HG03521 (cell line): Measurements from ENCODE around the gene ASXL3.

Source experiments
- ATAC-seq: cut with Tn5 transposase; IDR thresholded peaks from one replicate; pipeline ENCODE4 v1.9.1; 2021; ENCODE audit warnings: mild to moderate bottlenecking, moderate library complexity; ENCODE audit not compliant: unreplicated experiment

The ASXL3 gene

DNA sequence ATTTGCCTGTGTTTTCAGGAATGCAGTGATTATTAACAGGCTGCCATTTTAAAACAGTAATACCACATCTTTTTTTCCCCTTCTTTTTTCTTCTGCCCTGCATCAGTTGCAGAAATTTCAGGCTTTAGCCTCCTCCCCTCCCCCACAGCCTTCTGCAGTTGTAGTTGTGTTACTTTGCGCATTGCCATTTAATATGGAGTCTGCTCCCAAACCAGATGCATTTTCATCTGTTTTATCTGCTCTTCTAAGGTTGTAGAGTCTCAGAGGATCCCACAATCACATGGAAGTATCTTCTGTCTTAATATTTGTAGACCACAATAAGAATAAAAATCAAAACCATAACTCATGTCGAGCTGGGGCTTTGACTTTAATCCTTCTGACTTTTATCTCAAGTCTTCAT, 3.8 kb downstream of the ASXL3 start:
- ATAC-seq, result no peak

DNA sequence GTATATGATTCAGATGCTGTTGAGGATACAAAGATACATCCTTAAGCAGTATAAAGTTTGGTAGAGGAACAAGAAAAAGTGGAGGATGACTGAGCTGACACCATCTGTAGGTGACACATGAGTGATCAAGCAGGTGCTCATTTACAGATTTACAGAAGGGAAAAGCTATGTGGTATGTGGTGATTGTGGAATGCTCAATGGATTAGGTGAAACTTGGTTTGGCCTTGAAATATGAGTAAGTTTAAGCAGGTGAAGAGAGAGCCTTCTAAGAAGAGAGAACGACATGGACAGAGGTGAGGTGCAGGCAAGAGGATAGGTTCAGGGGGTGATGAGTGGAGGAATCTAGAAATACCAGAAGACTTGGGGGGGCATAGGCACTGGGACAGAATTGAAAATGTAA, 5.9 kb downstream of the ASXL3 start:
- no peak for ATAC-seq

DNA sequence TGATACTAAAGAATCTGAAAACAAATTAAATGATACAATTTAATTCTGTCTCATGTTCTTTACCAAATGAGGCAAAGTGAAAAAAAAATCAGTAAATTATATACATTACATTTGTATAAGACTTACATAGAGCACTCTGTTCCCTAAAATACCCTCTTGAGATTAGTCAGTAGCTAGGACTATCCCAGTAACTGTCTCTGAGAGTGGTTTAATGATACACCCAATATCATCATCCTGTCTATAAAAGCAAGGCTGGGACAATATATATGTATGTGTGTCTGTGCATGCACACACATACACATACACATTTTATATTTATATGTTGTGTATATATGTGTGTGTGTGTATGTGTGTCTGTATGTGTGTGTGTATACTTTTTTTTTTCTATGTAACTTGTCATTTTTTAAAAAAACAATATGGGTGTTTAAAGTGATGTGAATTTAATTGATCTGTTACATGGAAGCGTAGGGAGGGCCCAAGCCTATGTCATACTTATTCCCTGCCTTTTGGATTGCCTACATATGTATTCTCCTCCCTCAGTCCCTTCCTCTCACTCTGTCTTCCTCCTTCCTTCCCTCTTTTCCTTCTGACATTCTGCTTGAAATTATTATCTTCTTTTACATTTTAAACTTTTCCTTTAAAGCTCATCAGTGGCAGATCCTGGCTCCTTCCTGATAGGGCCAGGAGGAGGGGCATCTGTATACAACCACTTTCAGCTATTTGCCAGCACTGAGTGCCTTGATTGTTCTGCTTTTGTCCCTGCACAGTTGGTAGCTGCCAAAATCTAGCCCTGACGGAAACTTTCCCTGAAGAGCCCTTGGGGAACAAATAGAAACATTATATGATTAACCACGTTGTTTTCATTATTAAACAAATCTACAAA, 6.8 kb downstream of the ASXL3 start:
- ATAC-seq, result no peak

DNA sequence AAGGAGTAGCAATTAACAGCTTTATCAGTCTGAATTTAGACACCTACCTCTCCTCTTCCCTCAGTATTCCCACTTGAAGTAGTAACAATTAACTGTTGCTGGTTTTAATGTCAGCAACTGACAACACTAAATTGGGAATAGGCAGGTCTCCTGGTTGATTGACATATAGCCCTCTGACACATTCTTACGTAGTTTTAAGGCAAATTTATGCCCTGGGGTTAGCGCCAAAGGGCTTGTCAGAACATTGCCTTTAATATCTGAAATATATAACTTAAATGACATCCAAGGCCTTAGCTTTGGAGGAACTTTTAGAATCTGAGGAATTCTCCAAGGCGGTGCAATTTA, 7.4 kb downstream of the ASXL3 start:
- no peak for ATAC-seq

DNA sequence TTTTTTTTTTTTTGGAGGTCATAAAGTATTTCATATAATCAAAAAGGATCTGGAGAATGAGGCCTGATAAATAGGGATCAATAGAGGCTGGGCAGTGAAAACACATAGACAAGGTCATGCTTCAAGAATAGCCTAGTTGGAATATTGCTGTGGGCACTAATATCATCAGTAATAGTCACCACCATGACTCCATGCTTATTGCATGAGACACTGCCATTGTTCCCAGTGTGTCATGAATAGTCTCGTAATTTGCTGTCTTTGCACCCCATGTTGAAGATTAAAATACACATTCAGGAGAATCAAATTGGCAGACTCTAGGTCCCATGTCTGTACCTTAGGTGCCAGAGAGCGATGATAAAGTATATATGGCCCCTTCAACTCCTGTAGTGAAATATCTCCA, 10.3 kb downstream of the ASXL3 start:
- ATAC-seq, result no peak

DNA sequence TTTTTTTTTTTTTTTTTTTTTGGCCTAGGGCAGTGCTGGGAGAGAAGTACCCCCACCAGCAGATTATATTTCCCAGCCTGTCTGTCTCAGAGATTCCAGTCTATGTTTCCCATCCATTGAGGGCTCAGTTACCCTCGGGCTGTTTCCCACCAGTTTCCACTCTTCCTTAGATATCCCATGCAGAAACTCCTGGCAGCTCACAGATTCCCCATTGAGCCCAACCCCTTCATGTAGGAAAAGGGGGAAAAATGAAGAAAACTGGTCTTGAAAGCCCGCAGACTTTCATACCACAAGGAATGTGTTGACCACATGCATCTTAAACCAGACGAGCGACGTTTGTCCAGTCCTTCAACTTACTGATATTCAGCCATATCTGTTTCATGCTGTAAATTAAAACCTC, 15.2 kb downstream of the ASXL3 start:
- no peak for ATAC-seq

DNA sequence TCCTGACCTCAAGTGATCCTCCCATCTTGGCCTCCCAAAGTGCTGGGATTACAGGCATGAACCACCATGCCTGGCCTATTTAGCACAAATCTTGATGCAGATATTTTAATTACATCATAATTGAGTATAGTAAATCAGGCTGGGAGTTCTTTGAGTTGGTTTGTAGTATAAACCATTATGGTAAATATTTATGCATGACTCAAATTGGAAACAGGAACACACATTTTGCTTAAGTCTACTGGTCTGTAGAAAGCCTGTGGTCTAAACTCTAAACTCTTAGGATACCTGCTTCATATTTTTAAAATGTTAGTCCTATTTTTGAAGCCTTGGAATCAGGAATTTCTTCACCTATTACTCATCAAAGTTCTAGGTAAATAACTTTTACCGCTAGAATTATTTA, 16.8 kb downstream of the ASXL3 start:
- ATAC-seq, result no peak

DNA sequence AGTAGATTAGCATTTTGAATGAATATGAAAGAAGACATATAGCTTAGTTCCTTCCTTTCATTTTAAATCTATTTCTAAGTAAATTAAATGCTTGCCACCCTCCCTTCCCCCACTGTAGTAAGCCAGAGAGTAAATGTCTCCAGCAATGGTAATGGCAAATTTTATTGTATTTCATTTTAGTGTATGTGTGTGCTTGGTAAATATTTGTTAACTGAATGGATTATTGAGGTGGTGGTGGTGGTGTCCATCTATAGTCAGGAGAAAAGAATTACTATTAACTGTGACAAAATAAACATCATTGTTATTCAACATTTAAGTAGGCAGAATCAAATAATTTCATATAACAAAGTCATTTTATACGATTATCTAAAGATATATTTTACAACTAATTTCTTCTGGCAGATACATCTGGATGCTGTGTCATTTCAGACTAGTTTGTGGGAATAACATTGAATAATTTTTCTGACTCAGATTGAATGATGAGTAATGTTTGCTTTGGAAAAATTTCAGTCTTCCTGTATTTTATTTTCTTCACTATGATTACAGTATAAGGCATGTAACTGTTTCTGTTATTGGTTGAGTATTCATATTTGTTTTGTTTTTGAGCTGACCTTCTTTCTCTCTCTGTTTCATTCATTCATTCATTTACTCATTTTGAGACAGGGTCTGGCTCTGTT, 18.3 kb downstream of the ASXL3 start:
- ATAC-seq, result no peak

DNA sequence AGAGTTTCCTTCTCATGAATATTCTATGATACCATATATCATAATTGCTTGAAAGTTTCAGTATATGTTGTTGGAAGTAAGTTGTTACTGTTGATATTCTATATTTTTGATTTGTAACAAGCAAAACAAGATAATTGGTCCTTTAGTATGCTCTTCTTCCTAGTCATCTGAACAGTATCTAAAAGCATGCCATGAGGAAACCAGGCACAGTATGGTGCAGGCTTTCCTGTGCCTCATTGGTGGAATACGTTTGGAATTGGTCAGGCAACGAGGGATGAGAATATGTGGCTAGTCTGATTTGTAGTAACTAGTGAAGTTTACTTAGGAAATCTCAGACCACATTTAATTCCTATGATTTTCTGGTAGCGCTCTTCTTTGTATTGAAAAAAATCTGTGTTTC, 22.8 kb downstream of the ASXL3 start:
- ATAC-seq, result no peak

DNA sequence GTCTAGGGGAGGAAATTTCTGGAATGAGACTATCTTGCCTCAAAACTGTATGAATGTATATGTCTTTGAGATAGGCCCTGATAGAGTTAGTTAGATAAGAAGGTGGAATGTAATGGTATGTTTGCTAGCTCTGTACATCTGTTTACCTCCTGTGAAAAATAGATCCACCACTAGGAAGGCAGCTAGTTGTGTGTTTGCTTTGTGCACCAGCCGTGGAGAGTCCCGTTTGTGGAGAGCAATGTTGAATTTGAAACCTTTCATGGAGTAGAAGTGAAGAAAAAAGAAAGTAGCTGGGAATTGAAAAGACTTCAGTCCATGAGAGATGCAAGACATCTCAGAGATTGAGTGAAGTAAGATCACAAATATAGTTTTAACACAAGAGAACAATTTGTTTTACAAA, 25.4 kb downstream of the ASXL3 start:
- no peak for ATAC-seq

DNA sequence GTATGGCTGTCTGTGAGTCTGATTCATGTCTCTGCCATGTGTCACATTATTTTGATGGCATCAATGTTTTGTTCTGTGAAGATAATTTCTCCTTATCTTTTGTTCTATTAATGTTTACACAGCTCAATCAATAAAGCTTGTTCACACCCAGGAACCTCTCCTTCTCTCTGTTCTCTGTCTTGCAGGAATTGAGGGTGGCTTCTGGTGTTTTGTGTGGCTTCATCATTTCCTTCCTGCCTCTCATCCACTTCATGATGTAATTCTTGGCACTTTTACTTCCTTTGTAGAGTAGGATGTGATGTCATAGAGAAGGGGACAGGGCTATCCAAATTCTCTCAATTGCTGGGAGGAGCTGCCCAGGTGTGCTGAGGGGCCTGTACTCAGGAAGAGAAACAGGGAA, 27.2 kb downstream of the ASXL3 start:
- ATAC-seq, result no peak

DNA sequence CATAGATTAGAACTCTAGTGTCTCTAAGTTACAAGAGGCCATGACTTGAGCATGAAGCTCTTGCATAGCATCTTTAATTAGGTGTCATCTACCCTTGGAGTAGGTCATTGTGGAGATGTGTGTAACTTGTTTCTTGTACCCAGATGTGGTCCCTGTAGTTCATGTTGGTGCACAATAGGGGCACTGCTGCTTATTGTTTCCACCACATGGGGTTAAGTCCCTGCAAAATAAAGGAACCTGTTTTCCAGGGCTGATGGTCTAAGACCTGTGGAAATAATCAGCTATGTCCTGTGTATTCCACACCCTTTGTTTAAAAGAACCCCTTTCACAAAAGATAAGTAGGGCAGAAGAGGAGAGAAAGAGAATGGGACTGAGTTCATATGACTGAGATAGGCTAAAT, 28.6 kb downstream of the ASXL3 start:
- ATAC-seq, result no peak

DNA sequence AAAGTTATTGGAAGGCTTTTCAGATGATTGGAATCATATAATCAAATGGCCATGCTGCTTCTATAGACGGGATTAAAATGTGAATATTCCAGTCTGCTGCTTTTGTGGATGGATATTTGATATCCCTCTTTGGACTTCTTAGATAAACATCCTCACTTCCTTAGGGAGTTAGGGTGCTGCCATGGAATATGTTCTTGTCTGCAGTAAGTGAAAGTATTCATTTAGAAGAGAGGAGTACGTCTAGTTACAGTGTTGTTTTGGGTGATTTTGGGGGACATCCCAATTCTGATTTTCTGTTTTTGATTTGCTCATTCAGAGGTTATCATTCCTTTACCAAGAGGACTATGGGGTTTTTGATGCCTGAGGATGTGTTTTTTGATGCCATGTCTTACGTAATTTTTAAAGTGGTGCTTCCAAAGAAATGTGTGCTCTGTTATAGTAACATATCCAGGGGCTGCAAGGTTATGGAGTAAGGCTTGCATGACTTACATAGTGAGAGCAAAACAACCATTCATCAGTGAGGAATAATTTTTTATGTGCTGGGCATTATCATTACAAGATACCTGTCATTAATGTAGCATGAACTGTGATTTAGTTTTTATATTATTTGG, 33.6 kb downstream of the ASXL3 start:
- no peak for ATAC-seq

DNA sequence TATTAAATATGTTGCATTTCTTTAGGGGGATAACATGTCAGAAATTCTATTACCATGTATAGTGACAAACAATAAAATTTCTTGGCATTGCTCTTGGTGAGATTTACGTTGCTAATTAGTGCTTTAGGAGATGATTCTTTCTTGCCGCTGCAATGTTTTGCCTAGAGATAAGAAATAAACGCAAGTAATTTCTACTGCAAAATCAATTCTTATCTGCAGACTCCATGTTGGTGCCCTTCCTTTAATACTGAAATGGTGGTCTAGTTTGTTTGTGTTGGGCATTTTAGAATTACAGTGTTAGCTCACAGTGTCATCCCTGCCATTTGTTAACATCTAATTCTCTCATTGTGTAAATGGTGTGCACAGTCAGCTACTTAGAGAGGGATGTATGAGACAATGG, 34.6 kb downstream of the ASXL3 start:
- no peak for ATAC-seq

DNA sequence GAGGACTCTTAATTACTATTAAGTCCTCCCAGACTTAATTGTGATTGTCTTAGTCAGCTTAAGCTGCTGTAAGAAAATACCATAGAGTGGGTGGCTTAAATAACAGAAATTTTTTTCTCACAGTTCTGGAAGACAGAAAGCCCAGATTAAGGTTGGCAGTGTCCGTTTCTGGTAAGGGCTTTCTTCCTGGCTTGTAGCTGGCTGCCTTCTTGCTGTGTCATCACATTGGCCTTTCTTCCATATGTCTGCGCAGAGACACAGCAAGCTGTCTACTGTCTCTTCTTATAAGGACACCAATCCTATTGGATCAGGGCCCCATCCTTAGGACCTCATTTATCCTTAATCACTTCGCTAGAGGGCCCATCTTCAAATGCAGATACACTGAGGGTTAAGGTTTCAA, 38.5 kb downstream of the ASXL3 start:
- ATAC-seq, result no peak

DNA sequence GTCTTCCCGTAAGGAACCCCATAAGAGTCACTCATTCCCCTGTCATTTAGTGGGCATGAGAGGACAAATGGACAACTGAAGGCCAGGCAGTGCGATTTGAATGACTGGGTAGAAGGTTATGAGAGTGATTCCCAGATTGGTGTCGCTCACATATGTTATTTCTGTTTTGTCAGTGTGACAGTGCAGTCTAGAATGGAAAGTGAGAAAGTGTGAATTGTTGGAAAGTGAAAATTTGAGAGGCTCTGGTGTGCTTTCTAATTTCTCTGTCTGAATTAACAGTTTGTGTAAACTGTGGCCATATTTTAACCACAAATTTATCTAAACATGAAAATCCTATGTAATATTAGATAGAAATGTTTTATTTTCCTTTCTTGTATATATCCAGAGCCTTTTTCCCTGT, 49.1 kb downstream of the ASXL3 start:
- no peak for ATAC-seq

DNA sequence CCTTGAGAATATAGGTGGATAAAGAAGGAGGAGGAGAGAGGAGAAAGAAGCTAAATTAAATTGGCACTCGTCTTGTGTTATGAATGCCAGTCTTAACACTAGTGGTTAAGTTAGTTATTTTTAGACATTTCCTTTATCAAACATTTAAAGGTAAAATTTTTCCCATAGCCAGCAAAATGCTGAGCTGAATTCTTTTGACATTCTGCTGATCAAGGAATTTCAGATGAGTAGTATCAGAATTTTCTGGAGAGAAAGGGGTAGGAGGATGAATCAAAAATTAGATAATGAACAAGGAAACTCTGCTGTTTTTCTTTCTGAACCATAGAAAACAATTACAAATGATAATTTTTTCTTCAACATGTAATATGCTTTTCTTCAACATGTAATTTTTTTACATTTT, 52.5 kb downstream of the ASXL3 start:
- ATAC-seq, result no peak

DNA sequence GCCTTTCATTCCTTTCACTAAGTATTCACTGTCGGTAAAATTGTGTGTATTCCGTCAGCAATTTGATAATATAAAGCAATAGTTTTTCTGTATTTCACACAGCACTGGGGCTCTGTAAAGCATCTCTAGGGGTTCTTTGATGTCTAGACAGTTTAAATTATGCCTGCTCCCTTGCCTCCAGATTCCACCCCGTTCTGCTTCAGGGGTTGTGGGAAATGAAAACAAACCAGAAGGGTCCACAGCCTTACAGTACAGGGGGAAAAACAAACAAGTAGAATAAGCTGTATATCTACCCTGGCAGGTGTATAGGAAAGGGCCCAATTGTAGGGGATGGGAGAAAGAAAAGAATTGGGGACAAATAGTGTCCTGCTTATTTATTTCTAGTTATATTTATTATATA, 63.1 kb downstream of the ASXL3 start:
- no peak for ATAC-seq

DNA sequence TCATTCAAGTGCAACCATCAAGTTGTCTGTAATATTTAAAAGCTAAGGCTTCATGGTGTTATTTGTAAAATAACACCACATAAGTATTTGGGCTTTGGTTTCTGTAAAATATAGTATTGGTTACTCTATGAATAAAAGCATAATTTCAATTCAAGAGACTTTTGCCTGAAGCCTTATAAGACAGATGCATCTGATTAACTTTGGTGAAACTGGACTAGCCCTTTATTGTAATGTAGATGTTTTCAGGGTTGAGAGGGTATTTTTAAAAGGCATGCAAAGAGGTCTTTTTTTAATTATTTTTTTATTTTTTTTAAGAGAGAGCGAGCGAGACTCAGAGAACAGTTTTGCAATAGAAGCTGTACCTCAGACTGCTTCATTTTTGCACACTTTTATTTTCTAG, 66.5 kb downstream of the ASXL3 start:
- no peak for ATAC-seq

DNA sequence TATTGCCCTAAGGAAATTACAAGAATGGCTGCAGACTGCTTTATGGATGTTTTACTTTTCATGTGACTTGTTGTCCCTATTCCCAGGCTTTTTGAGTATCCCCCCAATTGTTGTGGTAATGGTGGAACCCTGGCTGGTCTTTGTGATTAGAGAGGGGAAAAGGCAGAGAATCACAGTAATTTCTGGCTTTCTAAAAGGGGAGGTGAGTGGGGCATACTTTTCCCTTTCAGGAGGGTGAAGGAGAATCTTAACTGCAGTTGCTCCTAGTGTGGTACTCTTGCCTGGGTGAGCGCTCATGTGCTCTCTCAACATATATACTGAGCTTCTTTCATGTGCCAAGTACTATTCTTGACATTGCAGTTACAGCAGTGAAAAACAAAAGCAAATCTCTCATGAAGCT, 69.3 kb downstream of the ASXL3 start:
- ATAC-seq, result no peak

DNA sequence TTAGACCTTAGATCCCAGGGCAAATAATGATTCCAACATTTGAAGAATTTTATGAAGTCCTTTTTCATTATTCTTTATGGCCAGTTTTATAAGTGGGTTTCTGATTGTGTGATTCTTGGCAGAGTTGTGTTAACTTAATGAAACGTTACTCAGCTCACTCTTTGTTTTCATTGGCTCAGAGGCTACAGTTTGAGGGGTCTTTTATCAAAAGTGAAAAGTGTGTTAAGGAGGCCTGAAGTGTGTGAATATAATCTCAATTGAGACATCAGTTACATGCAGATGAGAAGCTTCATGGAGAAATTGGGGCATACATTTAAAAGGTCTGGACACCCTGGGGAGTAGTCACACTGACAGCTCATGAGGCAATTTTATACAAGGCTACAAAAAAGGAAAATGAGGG, 74.6 kb downstream of the ASXL3 start:
- no peak for ATAC-seq

DNA sequence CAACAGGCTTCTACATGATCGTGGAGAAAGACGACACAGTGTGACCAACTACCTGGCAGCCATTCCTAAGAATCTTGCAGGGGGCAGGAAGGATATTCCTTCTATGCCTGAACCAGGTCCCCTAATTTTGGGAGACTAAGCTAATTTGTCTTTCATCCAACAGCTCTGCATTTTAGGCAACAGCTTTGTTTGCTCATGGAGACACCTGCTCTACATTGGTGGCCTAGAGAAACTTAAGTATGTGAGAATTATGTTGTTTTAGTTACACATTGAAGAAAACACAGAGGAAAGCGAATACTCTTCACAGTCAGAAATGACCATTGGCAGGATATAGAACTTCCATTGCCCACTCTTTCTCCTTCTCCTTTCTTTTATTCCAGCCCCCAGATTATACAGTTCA, 75.2 kb downstream of the ASXL3 start:
- no peak for ATAC-seq
